H9 (cell line): ENCODE measurements around the gene ARSI. TPM values are rescaled to one million over a fixed set of nuclear protein-coding genes. Genes with fewer than 3 reads are reported as not detected.

Source experiments
- DNase-seq: peaks from one replicate; pipeline ENCODE4 v3.0.0-alpha.2; 2017
- H2AFZ ChIP-seq: one replicate; pipeline ENCODE4 v1.6.1; 2013; ENCODE audit warnings: mild to moderate bottlenecking, low read length, control low read depth, moderate library complexity
- H2AK5ac ChIP-seq: 2 replicates; pipeline ENCODE4 v1.6.1; 2013; ENCODE audit warnings: low read length, control low read depth, mixed read lengths; ENCODE audit not compliant: insufficient read length
- H2BK120ac ChIP-seq: one replicate; pipeline ENCODE4 v1.6.1; 2013; ENCODE audit warnings: low read depth, mild to moderate bottlenecking, low read length, control low read depth, inconsistent platforms; ENCODE audit not compliant: poor library complexity, severe bottlenecking
- H2BK12ac ChIP-seq: 2 replicates; pipeline ENCODE4 v1.6.1; 2013; ENCODE audit warnings: low read length, control low read depth, mixed read lengths, low read depth; ENCODE audit not compliant: insufficient read length
- H2BK15ac ChIP-seq: 2 replicates; pipeline ENCODE4 v1.6.1; 2013; ENCODE audit warnings: low read depth, low read length, control low read depth
- H2BK20ac ChIP-seq: one replicate; pipeline ENCODE4 v1.6.1; 2013; ENCODE audit warnings: low read depth, mild to moderate bottlenecking, low read length, control low read depth, inconsistent platforms; ENCODE audit not compliant: poor library complexity, severe bottlenecking
- H2BK5ac ChIP-seq: 2 replicates; pipeline ENCODE4 v1.6.1; 2013; ENCODE audit warnings: low read length, control low read depth, mixed read lengths; ENCODE audit not compliant: insufficient read length
- H3K14ac ChIP-seq: 2 replicates; pipeline ENCODE4 v1.6.1; 2013; ENCODE audit warnings: low read length, control low read depth; ENCODE audit not compliant: insufficient read depth
- H3K18ac ChIP-seq: 2 replicates; pipeline ENCODE4 v1.6.1; 2013; ENCODE audit warnings: low read depth, mild to moderate bottlenecking, mixed read lengths, low read length, control low read depth; ENCODE audit not compliant: insufficient read length
- H3K23ac ChIP-seq: 2 replicates; pipeline ENCODE4 v1.6.1; 2013; ENCODE audit warnings: low read length, control low read depth, mixed read lengths, low read depth; ENCODE audit not compliant: insufficient read length
- H3K23me2 ChIP-seq: 2 replicates; pipeline ENCODE4 v1.6.1; 2013; ENCODE audit warnings: low read depth, mild to moderate bottlenecking, mixed read lengths, low read length, control low read depth; ENCODE audit not compliant: insufficient read length, poor library complexity, severe bottlenecking
- H3K27ac ChIP-seq: 2 replicates; pipeline ENCODE4 v1.5.1; 2013; ENCODE audit warnings: low read length, control low read depth, mixed read lengths, low read depth; ENCODE audit not compliant: insufficient read length
- H3K27me3 ChIP-seq: 2 replicates; pipeline ENCODE4 v1.6.1; 2013; ENCODE audit warnings: low read length, control low read depth, inconsistent platforms; ENCODE audit not compliant: insufficient read depth
- H3K4ac ChIP-seq: 2 replicates; pipeline ENCODE4 v1.6.1; 2013; ENCODE audit warnings: low read depth, mild to moderate bottlenecking, control low read depth, inconsistent platforms, low read length, moderate library complexity
- H3K4me1 ChIP-seq: 2 replicates; pipeline ENCODE4 v1.6.1; 2013; ENCODE audit warnings: low read length, control low read depth, inconsistent platforms; ENCODE audit not compliant: insufficient read depth
- H3K4me2 ChIP-seq: 2 replicates; pipeline ENCODE4 v1.6.1; 2013; ENCODE audit warnings: low read length, control low read depth, mixed read lengths; ENCODE audit not compliant: insufficient read length, insufficient read depth
- H3K56ac ChIP-seq: 2 replicates; pipeline ENCODE4 v1.6.1; 2013; ENCODE audit warnings: low read depth, mild to moderate bottlenecking, mixed read lengths, low read length, control low read depth; ENCODE audit not compliant: insufficient read length
- H3K79me1 ChIP-seq: 2 replicates; pipeline ENCODE4 v1.6.1; 2013; ENCODE audit warnings: low read depth, mild to moderate bottlenecking, moderate library complexity, low read length, control low read depth, inconsistent platforms; ENCODE audit not compliant: insufficient read depth, poor library complexity, severe bottlenecking
- H3K79me2 ChIP-seq: 2 replicates; pipeline ENCODE4 v1.6.1; 2013; ENCODE audit warnings: low read length, control low read depth, inconsistent platforms; ENCODE audit not compliant: insufficient read depth
- H3K9ac ChIP-seq: 2 replicates; pipeline ENCODE4 v1.6.1; 2013; ENCODE audit warnings: low read length, control low read depth, mixed read lengths; ENCODE audit not compliant: insufficient read length; ENCODE audit errors: extremely low read depth
- H3K9me3 ChIP-seq: one replicate; pipeline ENCODE4 v1.6.1; 2013; ENCODE audit warnings: low read depth, low read length, inconsistent platforms; ENCODE audit not compliant: control insufficient read depth
- H3T11ph ChIP-seq: one replicate; pipeline ENCODE4 v1.6.1; 2013; ENCODE audit warnings: mild to moderate bottlenecking, low read length, control low read depth, inconsistent platforms
- H4K20me1 ChIP-seq: one replicate; pipeline ENCODE4 v1.6.1; 2013; ENCODE audit not compliant: control insufficient read depth, insufficient read length, insufficient read depth
- H4K5ac ChIP-seq: 2 replicates; pipeline ENCODE4 v1.6.1; 2013; ENCODE audit warnings: low read depth, mild to moderate bottlenecking, mixed read lengths, low read length, control low read depth; ENCODE audit not compliant: insufficient read length
- H4K8ac ChIP-seq: replicated peaks from 2 replicates; pipeline ENCODE4 v1.6.1; 2013; ENCODE audit warnings: low read length, control low read depth, mixed read lengths, low read depth; ENCODE audit not compliant: insufficient read length
- H4K91ac ChIP-seq: 2 replicates; pipeline ENCODE4 v1.6.1; 2013; ENCODE audit warnings: low read depth, mild to moderate bottlenecking, moderate library complexity, mixed read lengths, low read length, control low read depth; ENCODE audit not compliant: insufficient read length
- H3K27ac Mint-ChIP-seq, 3 experiments: 2 replicates in 2 of 3; 3 replicates in 1 of 3; pipeline ENCODE4 v1.8.0; 2020 to 2021; ENCODE audit warnings: mixed read lengths in 3 of 3, mild to moderate bottlenecking in 1 of 3, moderate library complexity in 1 of 3
- H3K27me3 Mint-ChIP-seq: 2 replicates; pipeline ENCODE4 v1.8.0; 2021; ENCODE audit warnings: low read depth, mild to moderate bottlenecking, moderate library complexity, mixed read lengths
- H3K36me3 Mint-ChIP-seq, 3 experiments: 2 replicates in 2 of 3; 3 replicates in 1 of 3; pipeline ENCODE4 v1.8.0; 2020 to 2021; ENCODE audit warnings: low read depth in 3 of 3, mixed read lengths in 3 of 3; ENCODE audit not compliant: insufficient read depth in 1 of 3
- H3K4me1 Mint-ChIP-seq, 2 experiments: 2 replicates each; pipeline ENCODE4 v1.8.0; 2020; ENCODE audit warnings: mixed read lengths in 2 of 2
- H3K4me3 Mint-ChIP-seq, 2 experiments: 2 replicates in 1 of 2; 3 replicates in 1 of 2; pipeline ENCODE4 v1.8.0; 2020 to 2021; ENCODE audit warnings: mild to moderate bottlenecking in 2 of 2, mixed read lengths in 2 of 2, moderate library complexity in 1 of 2
- H3K9me3 Mint-ChIP-seq, 2 experiments: 2 replicates in 1 of 2; 3 replicates in 1 of 2; pipeline ENCODE4 v1.8.0; 2020; ENCODE audit warnings: mild to moderate bottlenecking in 2 of 2, mixed read lengths in 2 of 2, moderate library complexity in 1 of 2
- WGBS: extraction: QIAGEN DNeasy Blood & Tissue Kit; methylation state at CpG from one replicate; pipeline ENCODE4 v1.1.7; 2013; ENCODE audit warnings: missing lambda C conversion rate, low lambda C conversion rate, mixed read lengths; ENCODE audit not compliant: insufficient read length; ENCODE audit errors: extremely low coverage; 5-methylcytosine and 5-hydroxymethylcytosine counted together
- total RNA-seq: library from RNA; stranded (reverse); gene quantifications from 2 replicates; pipeline ENCODE4 v1.2.1, GENCODE V29; 2021
- TF ChIP-seq, protein P1 (sequence below): fragments of 200-600 bp; sonication (generic); conservative IDR thresholded peaks from 3 replicates; pipeline ENCODE4 v1.8.0; 2021; ENCODE audit warnings: antibody characterized with exemption, mild to moderate bottlenecking

ARSI gene
- total RNA-seq, 1 experiment from 2014 or later, result 1.7 TPM

DNA sequence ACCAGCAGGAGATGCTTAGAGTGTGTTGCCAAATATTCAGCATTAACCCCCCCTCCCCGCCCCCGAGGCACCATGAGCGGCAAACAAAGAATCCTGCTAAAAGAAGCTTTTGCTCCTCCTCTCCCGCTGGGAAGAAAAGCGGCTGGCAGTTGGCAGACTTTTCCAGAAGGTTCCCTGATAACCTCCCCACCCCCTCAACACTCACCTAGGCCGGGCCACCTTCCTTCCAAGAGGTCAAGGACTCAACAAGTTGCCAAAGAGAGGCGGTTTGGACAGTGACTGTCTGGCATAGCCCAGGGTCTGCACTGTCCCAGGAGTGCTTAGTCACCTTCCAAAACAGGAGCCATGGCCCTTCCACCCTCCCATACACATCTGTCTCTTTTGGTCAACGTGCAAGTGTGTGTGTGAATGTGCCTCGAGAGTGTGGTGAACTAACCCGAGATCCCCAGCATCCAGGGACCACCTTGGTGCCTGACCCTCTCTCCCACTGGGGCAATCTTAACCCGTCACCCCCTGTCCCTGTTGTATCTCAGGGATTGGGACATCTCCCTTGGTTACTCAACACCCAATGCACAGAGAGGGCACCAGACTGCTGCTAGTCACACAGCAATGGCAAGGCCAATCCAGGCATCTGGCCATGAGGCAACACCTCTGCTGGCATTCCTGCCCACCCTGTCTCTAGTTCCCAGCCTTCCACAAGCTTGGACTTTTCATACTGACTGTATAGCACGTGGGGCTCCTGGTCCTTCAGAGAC is 32.0 kb downstream of the ARSI start:
- Mint-ChIP-seq H3K27ac (peak overlapping the region; percentile 20 to 55 (median 48); a peak in 3 of 7 replicates), H3K4me1 (peaks cover 21 to 31% of the 10 kb centered on the region in 2 experiments), H3K36me3 (no peaks in the 10 kb centered on the region), H3K4me3 (no peak overlapping the region), H3K27me3 (peaks cover 5% of the 10 kb centered on the region; the same call in 1 of the 2 replicates), H3K9me3 (no peaks in the 10 kb centered on the region)
- Histone ChIP-seq H2BK120ac (no peak overlapping the region), H2AK5ac (no peak overlapping the region), H3K4me2 (no peak overlapping the region), H3K9ac (no peak overlapping the region), H3K4me1 (no peaks in the 10 kb centered on the region), H2AFZ (no peak overlapping the region), H3K18ac (no peak overlapping the region), H2BK15ac (no peak overlapping the region), H3K27ac (no peak overlapping the region), H3T11ph (no peak overlapping the region), H3K56ac (no peak overlapping the region), H3K79me2 (no peaks in the 10 kb centered on the region), H3K23ac (no peak overlapping the region), H4K8ac (no peak overlapping the region), H3K9me3 (no peaks in the 10 kb centered on the region), H4K91ac (no peak overlapping the region), H4K5ac (no peak overlapping the region), H2BK20ac (no peak overlapping the region), H2BK12ac (no peak overlapping the region), H3K14ac (no peak overlapping the region), H3K79me1 (no peaks in the 10 kb centered on the region), H4K20me1 (no peaks in the 10 kb centered on the region), H3K4ac (no peak overlapping the region), H3K23me2 (no peaks in the 10 kb centered on the region), H2BK5ac (no peak overlapping the region), H3K27me3 (no peaks in the 10 kb centered on the region)
- no CpG with 5 or more reads among the region's 12 CpGs for WGBS
- no peak for DNase-seq
- TF ChIP-seq, protein P1, sequence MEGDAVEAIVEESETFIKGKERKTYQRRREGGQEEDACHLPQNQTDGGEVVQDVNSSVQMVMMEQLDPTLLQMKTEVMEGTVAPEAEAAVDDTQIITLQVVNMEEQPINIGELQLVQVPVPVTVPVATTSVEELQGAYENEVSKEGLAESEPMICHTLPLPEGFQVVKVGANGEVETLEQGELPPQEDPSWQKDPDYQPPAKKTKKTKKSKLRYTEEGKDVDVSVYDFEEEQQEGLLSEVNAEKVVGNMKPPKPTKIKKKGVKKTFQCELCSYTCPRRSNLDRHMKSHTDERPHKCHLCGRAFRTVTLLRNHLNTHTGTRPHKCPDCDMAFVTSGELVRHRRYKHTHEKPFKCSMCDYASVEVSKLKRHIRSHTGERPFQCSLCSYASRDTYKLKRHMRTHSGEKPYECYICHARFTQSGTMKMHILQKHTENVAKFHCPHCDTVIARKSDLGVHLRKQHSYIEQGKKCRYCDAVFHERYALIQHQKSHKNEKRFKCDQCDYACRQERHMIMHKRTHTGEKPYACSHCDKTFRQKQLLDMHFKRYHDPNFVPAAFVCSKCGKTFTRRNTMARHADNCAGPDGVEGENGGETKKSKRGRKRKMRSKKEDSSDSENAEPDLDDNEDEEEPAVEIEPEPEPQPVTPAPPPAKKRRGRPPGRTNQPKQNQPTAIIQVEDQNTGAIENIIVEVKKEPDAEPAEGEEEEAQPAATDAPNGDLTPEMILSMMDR, result no peak
